ENCODE results near the gene RLF. TPM values are rescaled to one million over a fixed set of nuclear protein-coding genes. Genes with fewer than 3 reads are reported as not detected.

The RLF gene
- total and polyA plus RNA-seq, 9 of the 15 experiments (the other 6 are each of a cell fraction or from before 2014, with no cell fraction given) = 3.6 to 35.0 (median 21.2) TPM

GRCh38 chr1:40130892-40131291 lies 30.3 kb upstream of the RLF start (continued):
- TF ChIP-seq EP300 (IDR thresholded peaks at IDR 0.05; ENCODE audit: low read length) (peak; percentile 72), ZKSCAN3 (CRISPR knock-in tag; IDR thresholded peaks at IDR 0.05) (no peak), SMARCE1 (IDR thresholded peaks at IDR 0.05) (peak; percentile 52; the same call in 1 of the 2 replicates), ZNF76 (CRISPR knock-in tag; IDR thresholded peaks at IDR 0.05; ENCODE audit: borderline replicate concordance) (0 out of 2 replicates have a peak, but pooled peaks have one; percentile 40), ZNF239 (CRISPR knock-in tag; IDR thresholded peaks at IDR 0.05) (peak; percentile 59; the same call in 1 of the 2 replicates), ETS2 (tag; IDR thresholded peaks at IDR 0.05; ENCODE audit: borderline replicate concordance, poor library complexity, severe bottlenecking) (no peak), FOXP4 (CRISPR knock-in tag; IDR thresholded peaks at IDR 0.05; ENCODE audit: borderline replicate concordance) (no peak), HES1 (IDR thresholded peaks at IDR 0.05; ENCODE audit: low read depth) (peak; percentile 18; the same call in 1 of the 2 replicates), MCM2 (IDR thresholded peaks at IDR 0.05; ENCODE audit: low read depth) (no peak), MBD1 (CRISPR knock-in tag; IDR thresholded peaks at IDR 0.05) (no peak), MEF2D (tag; conservative IDR thresholded peaks at IDR 0.05; ENCODE audit: low read depth) (peak; percentile 82), AFF1 (IDR thresholded peaks at IDR 0.05; ENCODE audit: low read depth in 1 of 2, partially characterized antibody in 2 of 2) (peak in 1 of 2 experiments; percentile 65), ZNF639 (CRISPR knock-in tag; conservative IDR thresholded peaks at IDR 0.05 in 1 of 2, IDR thresholded peaks at IDR 0.05 in 1 of 2) (peak in 1 of 2 experiments; percentile 65; a peak in 1 of 4 replicates), ZNF586 (CRISPR knock-in tag; conservative IDR thresholded peaks at IDR 0.05) (no peak), ELF1 (tag; IDR thresholded peaks at IDR 0.05) (no peak)
